Measurements from ENCODE around the gene CDH24. TPM values are rescaled to one million over a fixed set of nuclear protein-coding genes. Genes with fewer than 3 reads are reported as not detected.

The CDH24 gene
- total and polyA plus RNA-seq, 9 of the 15 experiments (the other 6 are each of a cell fraction or from before 2014, with no cell fraction given) = 0.04 to 16.2 (median 4.9) TPM

- TF ChIP-seq DEAF1 (CRISPR knock-in tag; IDR thresholded peaks at IDR 0.05) = no peak
- TF ChIP-seq ZBTB11 (CRISPR knock-in tag; IDR thresholded peaks at IDR 0.05) = no peak; a peak in 1 of 6 replicates
- TF ChIP-seq CTBP1 (IDR thresholded peaks at IDR 0.05; ENCODE audit: borderline replicate concordance) = peak; percentile 59; the same call in 1 of the 2 replicates
- no peak for TF ChIP-seq ILF3 (IDR thresholded peaks at IDR 0.05; ENCODE audit: borderline replicate concordance)
- TF ChIP-seq MLLT1 (IDR thresholded peaks at IDR 0.05) = no peak; a peak in 1 of 4 replicates
- no peak for TF ChIP-seq NR0B1 (IDR thresholded peaks at IDR 0.05; ENCODE audit: partially characterized antibody)
- peak; percentile 60 for TF ChIP-seq DPF2 (IDR thresholded peaks at IDR 0.05)
- no peak; the same call in 1 of the 2 replicates for TF ChIP-seq ZHX1 (conservative IDR thresholded peaks at IDR 0.05; ENCODE audit: low read length)
- peak; percentile 48 for TF ChIP-seq SMAD1 (IDR thresholded peaks at IDR 0.05; ENCODE audit: low read depth, low read length, partially characterized antibody)
- peak; percentile 83 for TF ChIP-seq BRD9 (IDR thresholded peaks at IDR 0.05; ENCODE audit: low read depth, partially characterized antibody)
- TF ChIP-seq ESRRA (IDR thresholded peaks at IDR 0.05; ENCODE audit: borderline replicate concordance, low read depth) = peak; percentile 19; the same call in 1 of the 2 replicates
- TF ChIP-seq ZNF511 (CRISPR knock-in tag; IDR thresholded peaks at IDR 0.05) = no peak
- no peak for TF ChIP-seq NCOR1 (IDR thresholded peaks at IDR 0.05)
- no peak for TF ChIP-seq NFATC3 (IDR thresholded peaks at IDR 0.05)
These were observed 47.2 kb downstream of the CDH24 start, which contains the start of gene C14orf93 (continued) for GRCh38 chr14:23009939-23010726.
